ENCODE data around the gene CXCR6. TPM values are rescaled to one million over a fixed set of nuclear protein-coding genes. Genes with fewer than 3 reads are reported as not detected.

The CXCR6 gene
- polyA plus RNA-seq, 1 donor = 0.45 TPM

DNA sequence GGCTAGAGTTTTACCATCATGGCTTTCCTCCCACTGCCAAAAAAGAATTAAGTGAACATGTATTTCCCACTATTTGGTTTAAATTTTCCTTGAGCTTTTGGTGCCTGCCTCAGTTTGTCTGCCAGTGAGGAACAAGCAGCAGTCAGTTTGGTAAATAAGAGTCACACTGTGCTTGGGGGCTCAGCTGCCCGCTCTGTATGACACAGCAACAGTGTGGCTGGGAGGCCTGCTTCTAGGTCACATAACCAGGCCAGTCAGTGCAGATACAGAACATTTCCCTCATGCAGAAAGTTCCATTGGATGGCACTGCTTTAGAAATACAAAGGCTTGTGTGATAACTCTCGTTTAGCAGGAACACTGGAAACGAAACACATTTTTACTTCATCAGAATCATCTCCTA lies 26.7 kb downstream of the CXCR6 start:
- DNase-seq = no peak

- DNase-seq = no peak
These were observed 29.5 kb downstream of the CXCR6 start for GRCh38 chr3:45972534-45973402.

DNA sequence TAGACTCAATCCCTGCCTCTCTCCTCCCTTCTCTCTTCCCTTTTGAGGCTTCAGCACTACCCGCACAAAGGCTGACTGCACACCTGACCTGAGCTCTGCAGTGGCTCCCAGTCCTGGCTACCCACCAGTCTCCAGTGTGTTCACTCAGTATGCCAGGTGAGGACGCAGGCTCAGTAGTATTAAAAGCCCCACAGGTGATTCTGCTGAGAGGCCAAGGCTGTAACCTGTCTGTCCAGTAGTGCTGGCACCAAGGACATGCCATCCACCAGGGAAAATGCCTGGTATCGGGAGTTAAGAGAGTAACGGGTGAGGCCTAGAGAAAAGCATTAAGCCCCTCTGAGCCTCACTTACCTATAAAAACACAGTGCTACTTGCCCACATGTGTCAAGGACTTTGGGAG lies 31.4 kb downstream of the CXCR6 start:
- no peak for DNase-seq

- no peak for DNase-seq
These were observed 32.4 kb downstream of the CXCR6 start for GRCh38 chr3:45975686-45976085.

GRCh38 chr3:45976191-45977091 lies 33.2 kb downstream of the CXCR6 start:
- no peak for DNase-seq

DNA sequence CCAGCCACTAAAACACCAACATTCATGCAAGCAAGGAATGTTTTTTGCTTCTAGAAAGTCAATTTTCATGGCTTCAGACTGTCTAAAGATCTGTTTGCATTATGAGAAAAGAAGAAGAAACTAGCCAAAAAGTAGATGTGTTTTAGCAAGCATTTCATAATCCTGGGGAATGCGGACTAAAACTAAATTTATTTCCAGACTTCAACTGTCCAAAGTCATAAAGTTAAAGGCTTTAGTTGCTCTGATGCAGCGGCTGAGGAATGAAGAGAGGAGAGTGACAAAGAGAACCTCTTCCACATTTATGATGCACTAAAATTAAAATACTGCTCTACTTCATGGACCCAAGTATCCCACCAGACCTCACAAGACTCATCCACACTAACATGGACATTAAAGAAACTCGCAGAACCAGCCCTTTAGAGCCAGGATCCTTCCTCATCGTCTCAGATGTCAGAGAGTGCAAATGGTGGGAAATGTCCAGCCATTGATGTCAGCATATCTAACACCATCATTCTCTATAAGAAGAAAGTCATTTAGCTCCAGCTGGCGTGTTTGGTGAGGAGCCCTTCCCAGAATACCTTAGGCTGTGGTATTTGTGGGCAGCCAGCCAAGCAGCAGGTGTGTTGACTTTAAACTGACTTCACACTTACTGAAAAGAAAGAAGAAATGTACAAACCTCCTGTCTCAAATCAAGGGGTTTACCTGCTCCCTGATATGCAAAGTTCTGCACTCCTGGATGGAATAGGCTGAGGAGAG lies 34.9 kb downstream of the CXCR6 start:
- DNase-seq = no peak

GRCh38 chr3:45979378-45979777 lies 36.1 kb downstream of the CXCR6 start:
- DNase-seq = no peak

- no peak for DNase-seq
These were observed 37.1 kb downstream of the CXCR6 start for GRCh38 chr3:45980229-45980813.

GRCh38 chr3:45980819-45981218 lies 37.6 kb downstream of the CXCR6 start:
- no peak for DNase-seq

DNA sequence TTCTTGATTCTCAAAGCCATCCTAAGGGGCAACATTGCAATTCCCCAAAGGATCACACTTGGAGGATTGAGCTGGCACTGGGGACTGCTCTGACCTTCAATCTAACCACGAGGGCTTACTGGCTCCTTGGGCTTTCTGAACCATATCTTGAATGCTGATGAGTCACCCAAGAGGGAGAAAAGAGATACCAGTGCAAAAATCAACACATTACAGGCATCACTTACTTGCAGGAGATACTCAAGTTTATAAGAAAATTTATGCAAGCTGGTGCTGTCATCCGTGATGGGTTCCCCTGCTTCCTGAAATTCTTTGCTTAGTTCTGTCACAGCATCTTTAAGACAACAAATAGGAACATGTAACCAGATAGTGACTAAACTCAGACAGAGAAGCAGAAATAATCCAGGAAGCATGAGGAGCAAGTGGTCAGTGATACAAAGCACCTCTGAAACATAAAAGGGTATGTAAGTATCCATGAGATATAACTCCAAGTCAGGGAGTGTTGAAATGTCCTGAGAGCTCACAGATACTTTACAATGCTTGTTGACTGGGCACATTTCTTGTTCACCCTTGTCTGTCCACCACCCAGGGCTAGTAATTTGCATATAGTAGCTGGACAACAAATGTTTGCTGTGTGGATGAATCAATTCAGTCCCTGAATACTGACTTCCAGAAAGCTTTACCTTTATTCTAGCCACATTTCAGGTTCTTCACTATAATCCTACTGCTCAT lies 38.2 kb downstream of the CXCR6 start:
- DNase-seq = no peak

- DNase-seq = no peak
These were observed 40.5 kb downstream of the CXCR6 start for GRCh38 chr3:45983770-45984169.

DNA sequence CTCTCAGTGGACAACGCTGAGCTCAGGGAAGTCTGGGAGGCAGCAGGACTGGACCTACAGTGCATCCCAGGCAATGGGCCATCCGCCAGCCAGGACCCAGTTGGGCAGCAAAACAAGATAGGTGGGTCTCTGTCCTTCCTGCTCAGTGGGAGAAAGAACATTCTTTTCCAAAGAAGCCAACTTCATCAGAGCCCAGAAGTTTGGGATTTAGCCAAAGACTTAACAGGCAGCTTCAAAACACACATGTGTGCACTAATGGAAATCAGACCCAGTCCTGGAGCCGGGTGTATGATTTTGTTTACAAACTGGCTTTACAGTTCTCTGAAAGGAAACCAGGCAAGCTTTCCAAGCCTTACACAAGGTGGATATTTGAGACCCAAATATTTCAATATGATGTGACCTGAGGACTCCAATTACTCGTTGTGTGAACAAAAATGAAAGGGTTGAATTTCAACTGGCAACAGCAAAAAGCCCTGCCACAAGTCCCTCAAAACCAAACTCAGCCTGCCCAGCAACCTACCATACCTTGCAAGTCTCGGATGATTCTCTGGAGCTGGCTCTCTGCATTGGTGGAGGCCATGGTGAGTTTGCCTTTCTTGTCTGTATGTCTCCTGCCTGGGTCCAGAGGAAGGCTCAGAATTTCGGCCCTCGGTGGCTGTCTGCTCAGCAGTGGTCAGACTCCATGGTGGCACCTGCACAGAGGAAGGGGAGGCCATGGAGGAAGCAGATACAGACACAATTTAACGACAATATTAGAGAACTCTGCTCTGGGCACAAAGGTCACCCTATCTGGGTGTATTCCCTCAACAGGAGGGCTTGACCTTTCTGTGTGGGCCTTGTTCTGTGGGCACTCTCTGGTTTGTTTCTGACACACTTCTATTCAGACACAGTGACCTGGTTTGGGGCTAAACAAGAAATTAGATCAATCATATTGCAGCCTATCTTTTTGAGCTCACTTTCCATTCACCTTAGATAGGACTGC lies 41.4 kb downstream of the CXCR6 start:
- peak; percentile 43 for DNase-seq

DNA sequence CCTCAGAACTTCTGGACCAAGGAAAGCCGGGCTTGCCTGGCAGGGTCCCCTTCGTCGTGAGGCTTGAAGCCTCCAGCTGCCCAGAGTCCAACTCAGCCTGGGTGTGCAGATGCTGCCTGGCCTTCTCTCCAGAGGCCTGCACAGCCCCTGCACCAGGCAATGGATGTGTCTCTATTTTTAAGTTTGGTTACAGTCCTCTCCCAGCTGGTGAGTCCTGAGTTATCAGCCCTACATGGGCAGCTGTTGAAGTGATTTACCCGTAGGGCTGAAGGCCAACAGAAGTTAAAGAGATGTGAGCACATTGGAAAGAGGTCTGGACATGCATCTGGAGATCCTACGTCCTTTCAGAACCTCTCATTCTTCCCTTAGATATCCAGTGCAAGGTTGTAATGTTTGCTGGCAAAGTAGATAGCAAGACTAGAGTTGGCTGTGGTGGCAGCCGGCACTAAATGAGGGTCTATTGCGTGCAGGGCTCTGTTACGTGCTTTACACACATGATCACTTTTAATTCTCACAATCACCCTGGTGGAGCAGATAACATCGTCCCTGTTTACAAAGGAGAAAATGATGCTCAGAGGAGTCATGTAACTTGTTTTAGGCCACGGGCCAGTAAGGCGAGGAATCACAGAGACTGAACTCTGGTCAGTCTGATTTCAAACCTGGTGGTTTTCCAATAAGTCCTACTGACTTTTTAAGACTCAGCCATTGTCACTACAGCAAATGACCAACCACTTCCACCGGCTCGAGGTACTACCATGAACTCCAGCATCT lies 42.5 kb downstream of the CXCR6 start:
- DNase-seq = no peak

- no peak for DNase-seq
These were observed 43.2 kb downstream of the CXCR6 start for GRCh38 chr3:45986303-45986982.

GRCh38 chr3:45987368-45988291 lies 44.4 kb downstream of the CXCR6 start:
- peak; percentile 53 for DNase-seq

- no peak for DNase-seq
These were observed 45.1 kb downstream of the CXCR6 start for GRCh38 chr3:45988362-45988761.

- DNase-seq = no peak
These were observed 45.5 kb downstream of the CXCR6 start for GRCh38 chr3:45988804-45989203.

DNA sequence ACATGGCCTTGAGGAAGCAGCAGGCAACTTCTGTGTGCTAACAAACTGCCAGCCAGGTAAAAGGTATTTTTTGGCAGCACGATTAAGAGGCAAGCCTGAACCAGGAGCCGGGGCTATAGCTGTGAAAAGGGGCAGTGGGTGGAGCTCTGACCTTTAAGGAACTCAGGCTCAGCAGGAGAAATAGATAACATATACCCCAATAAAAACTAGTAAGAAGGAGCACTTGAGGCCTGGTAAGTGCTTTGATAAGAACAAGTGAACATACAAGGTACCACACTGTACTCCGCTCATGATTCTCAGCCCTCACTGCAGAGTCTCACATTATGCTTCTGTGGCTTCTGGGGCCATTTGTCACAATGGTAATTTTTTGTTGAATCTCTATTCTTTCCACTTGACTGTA lies 46.9 kb downstream of the CXCR6 start:
- DNase-seq = no peak

Data from hindlimb muscle (tissue), 1 donor.